ENCODE measurements around the gene CNOT6.

Gene CNOT6

GRCh38 chr5:180619563-180619915 is 125.4 kb downstream of the CNOT6 start:
- DNase-seq (ENCODE audit: low read depth in 2 of 2) = no peak

GRCh38 chr5:180620014-180620413 is 125.8 kb downstream of the CNOT6 start:
- DNase-seq (ENCODE audit: low read depth in 2 of 2) = no peak

- no peak for DNase-seq (ENCODE audit: low read depth in 2 of 2)
Measured at GRCh38 chr5:180621311-180621710, 127.1 kb downstream of the CNOT6 start.

GRCh38 chr5:180622910-180623309 is 128.7 kb downstream of the CNOT6 start:
- DNase-seq (ENCODE audit: low read depth in 2 of 2) = no peak

GRCh38 chr5:180623411-180623834 is 129.2 kb downstream of the CNOT6 start:
- DNase-seq (ENCODE audit: low read depth in 2 of 2) = no peak

- no peak for DNase-seq (ENCODE audit: low read depth in 2 of 2)
Measured at GRCh38 chr5:180623844-180624243, 129.7 kb downstream of the CNOT6 start.

GRCh38 chr5:180624587-180624986 is 130.4 kb downstream of the CNOT6 start:
- no peak for DNase-seq (ENCODE audit: low read depth in 2 of 2)

- DNase-seq (ENCODE audit: low read depth in 2 of 2) = no peak
Measured at GRCh38 chr5:180625125-180625790, 131.1 kb downstream of the CNOT6 start.

- DNase-seq (ENCODE audit: low read depth in 2 of 2) = no peak
Measured at GRCh38 chr5:180625791-180626660, 131.8 kb downstream of the CNOT6 start.

GRCh38 chr5:180626661-180627385 is 132.6 kb downstream of the CNOT6 start:
- DNase-seq (ENCODE audit: low read depth in 2 of 2) = no peak

GRCh38 chr5:180627386-180628120 is 133.4 kb downstream of the CNOT6 start:
- DNase-seq (ENCODE audit: low read depth in 2 of 2) = no peak
